ENCODE data around the gene MB. TPM values are rescaled to one million over a fixed set of nuclear protein-coding genes. Genes with fewer than 3 reads are reported as not detected.

Gene MB
- total RNA-seq, 1 donor = not detected

DNA sequence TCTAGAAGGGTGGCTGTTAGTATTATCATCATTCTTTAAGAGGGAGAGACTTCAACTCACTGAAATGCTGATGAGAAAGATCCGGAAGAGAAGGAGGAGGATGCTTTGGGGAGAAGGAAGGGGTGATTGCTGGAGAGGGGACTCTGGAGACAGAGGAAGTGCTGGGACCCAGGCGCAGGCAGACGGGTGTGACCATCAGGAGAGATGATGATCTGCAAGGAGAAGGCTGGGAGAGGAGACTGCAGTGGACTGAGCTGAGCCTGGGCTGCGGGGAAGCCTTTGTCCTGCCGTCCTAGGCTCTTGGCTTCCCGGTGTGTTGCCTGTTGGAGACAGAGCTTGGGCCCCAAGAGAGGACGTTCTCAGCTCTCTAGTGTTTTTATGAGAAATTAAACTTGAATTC, 53.9 kb downstream of the MB start:
- no peak for DNase-seq (ENCODE audit: low read depth)
- TF ChIP-seq, protein P1, sequence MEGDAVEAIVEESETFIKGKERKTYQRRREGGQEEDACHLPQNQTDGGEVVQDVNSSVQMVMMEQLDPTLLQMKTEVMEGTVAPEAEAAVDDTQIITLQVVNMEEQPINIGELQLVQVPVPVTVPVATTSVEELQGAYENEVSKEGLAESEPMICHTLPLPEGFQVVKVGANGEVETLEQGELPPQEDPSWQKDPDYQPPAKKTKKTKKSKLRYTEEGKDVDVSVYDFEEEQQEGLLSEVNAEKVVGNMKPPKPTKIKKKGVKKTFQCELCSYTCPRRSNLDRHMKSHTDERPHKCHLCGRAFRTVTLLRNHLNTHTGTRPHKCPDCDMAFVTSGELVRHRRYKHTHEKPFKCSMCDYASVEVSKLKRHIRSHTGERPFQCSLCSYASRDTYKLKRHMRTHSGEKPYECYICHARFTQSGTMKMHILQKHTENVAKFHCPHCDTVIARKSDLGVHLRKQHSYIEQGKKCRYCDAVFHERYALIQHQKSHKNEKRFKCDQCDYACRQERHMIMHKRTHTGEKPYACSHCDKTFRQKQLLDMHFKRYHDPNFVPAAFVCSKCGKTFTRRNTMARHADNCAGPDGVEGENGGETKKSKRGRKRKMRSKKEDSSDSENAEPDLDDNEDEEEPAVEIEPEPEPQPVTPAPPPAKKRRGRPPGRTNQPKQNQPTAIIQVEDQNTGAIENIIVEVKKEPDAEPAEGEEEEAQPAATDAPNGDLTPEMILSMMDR (IDR thresholded peaks at IDR 0.05; ENCODE audit: insufficient read depth, low read length) = no peak
- no peak overlapping the region for H3K4me3 ChIP-seq (ENCODE audit: low read depth, low read length)

DNA sequence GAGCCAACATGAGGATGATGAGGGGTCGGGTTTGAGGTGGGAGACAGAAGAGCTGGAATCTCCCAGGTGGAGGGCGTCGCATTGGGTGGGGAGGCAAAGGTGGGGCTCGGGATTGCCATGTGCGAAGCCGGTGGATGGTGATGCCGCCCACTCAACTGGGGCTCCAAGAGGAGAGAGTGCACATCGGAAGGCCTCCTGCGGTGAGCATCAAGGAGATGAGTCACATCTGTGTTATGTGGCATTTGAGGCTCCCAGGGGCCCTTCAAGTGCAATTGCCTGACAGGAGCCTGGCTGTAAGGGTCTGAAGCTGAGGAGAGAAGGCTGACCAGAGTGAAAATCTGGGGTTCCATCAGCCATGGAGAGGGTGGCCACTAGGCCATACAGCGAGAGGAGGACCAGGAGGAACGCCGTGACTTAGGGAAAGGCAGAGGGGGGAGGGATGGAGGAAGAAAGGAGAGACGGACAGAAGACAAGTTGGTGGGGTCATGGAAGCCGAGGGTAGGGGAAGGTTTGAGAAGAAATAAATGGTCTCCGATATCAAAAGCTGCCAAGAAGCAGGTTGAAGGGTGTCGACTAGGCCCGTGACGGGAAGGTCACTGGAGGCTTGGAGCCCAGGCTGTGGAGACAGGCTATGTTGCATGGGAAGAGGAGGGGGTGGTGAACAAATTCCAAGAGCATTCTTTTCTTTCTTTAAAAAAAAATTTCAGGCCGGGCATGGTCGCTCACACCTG, 55.2 kb downstream of the MB start:
- no peak overlapping the region for H3K4me3 ChIP-seq (ENCODE audit: low read depth, low read length)
- TF ChIP-seq, protein P1 (IDR thresholded peaks at IDR 0.05; ENCODE audit: insufficient read depth, low read length) = no peak
- DNase-seq (ENCODE audit: low read depth) = no peak

DNA sequence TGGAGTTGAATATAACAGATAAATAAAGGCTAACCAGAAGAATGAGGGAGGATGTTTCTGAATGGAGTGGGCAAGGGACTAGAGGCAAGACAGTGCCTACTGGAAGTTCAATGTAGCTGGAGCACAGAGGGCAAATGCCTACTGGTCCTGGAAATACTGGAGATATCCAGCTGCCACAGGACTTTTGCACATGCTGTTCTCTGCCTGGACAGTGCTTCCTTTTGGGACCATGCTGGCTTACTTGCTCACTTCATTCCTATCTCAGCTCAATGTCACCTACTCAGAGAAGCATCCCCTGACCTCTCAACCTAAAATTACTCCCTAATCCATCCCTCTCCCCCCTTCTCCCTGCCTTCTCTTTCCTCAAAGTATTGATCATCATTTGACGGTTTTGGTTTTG, 56.3 kb downstream of the MB start:
- TF ChIP-seq, protein P1 (IDR thresholded peaks at IDR 0.05; ENCODE audit: insufficient read depth, low read length) = no peak
- no peak overlapping the region for H3K4me3 ChIP-seq (ENCODE audit: low read depth, low read length)
- no peak for DNase-seq (ENCODE audit: low read depth)

DNA sequence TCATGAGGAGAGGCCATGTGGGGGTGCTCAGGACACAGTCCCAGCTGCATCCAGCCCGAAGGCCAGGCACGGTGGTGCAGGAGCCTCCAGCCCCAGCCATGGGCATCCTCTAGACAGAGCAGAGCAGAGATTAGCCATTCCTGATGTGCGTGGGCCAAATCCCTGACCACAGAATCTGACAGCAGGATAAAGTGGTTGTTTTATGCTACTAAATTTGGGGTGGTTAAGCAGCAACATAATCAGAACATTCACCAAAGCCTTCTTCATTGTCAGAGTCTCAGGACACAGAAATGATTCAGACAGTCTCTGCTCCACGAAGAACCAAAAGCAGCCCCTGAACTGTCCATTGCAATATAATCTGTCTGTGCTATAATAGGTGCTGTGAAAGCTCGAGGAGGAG, 56.8 kb downstream of the MB start:
- TF ChIP-seq, protein P1 (IDR thresholded peaks at IDR 0.05; ENCODE audit: insufficient read depth, low read length) = no peak
- H3K4me3 ChIP-seq (ENCODE audit: low read depth, low read length) = no peak overlapping the region
- DNase-seq (ENCODE audit: low read depth) = no peak

DNA sequence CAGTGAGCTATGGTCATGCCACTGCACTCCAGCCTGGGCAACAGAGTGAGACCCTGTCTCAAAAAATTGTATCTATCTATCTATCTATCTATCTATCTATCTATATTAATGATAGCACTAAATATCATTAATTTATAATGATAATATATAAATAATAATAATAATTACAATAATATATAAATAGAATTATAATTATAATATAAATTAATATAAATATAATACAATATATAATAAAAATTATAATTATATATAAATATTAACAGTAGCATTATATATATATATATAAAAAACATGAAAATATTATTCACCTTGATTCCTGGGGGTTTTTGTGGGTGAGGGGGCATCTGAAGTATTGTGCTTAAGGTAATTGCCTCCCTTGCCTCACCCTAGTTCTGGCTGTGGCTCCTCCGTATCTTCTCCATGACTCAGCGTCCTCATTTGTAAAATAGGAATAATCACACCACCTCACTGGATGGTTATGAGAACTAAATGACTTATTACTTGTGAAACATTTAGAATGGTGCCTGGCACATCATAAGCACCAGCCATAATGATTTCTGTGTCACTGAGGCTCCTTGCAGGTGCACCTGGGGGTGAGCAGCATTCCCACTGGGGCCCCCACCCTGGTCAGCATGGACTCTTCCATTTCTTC, 57.6 kb downstream of the MB start:
- TF ChIP-seq, protein P1 (IDR thresholded peaks at IDR 0.05; ENCODE audit: insufficient read depth, low read length) = no peak
- no peak overlapping the region for H3K4me3 ChIP-seq (ENCODE audit: low read depth, low read length)
- DNase-seq (ENCODE audit: low read depth) = no peak

DNA sequence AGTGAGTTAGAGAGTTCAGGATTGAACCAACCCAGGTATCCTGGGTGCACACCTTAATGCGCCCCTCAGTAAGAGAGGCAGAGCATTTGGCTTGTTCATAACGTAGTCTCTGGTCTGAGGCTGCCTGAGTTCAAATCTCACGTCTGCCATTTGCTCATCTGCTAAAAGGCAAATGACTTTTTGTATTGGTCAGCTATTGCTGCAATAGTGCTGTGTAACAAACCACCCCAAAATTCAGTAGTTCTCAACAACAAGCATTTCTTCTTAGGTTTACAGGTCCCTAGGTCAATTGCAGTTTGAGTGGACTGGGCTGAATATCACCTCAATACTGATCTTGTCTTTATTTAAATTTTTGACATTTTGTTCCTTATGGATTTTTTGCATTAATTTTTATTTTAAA, 58.4 kb downstream of the MB start:
- TF ChIP-seq, protein P1 (IDR thresholded peaks at IDR 0.05; ENCODE audit: insufficient read depth, low read length) = no peak
- no peak for DNase-seq (ENCODE audit: low read depth)
- H3K4me3 ChIP-seq (ENCODE audit: low read depth, low read length) = no peak overlapping the region
